ACC112 (cell line): ENCODE results near the gene FRMD4A.
A peak's percentile ranks its signal among the peaks of the same experiment; 100 is the strongest.
"Not testable (repeated sequence)": the region's sequence is repeated elsewhere in the genome, so short reads cannot be mapped to it uniquely, and the experiment has no call there.

Source experiments
- H2AFZ ChIP-seq: fragments of 200-600 bp; sonication (generic); one replicate; pipeline ENCODE4 v1.6.0; 2017; ENCODE audit warnings: antibody characterized with exemption, low read length; ENCODE audit not compliant: unreplicated experiment
- H3K27ac ChIP-seq: fragments of 200-600 bp; sonication (generic); 2 replicates; pipeline ENCODE4 v1.5.1; 2014; ENCODE audit warnings: low read depth, mild to moderate bottlenecking, antibody characterized with exemption, low read length, moderate library complexity
- H3K27me3 ChIP-seq: fragments of 200-600 bp; sonication (generic); 2 replicates; pipeline ENCODE4 v1.6.1; 2014; ENCODE audit warnings: mild to moderate bottlenecking, antibody characterized with exemption, low read length, moderate library complexity, mixed read lengths; ENCODE audit not compliant: insufficient read depth
- H3K36me3 ChIP-seq: fragments of 200-600 bp; sonication (generic); 2 replicates; pipeline ENCODE4 v1.6.1; 2016; ENCODE audit warnings: mild to moderate bottlenecking, antibody characterized with exemption, low read length, moderate library complexity, mixed read lengths; ENCODE audit not compliant: insufficient read depth
- H3K4me1 ChIP-seq: fragments of 200-600 bp; sonication (generic); one replicate; pipeline ENCODE4 v1.6.1; 2016; ENCODE audit warnings: low read length, mixed read lengths; ENCODE audit not compliant: insufficient read depth, unreplicated experiment, control insufficient read depth
- H3K4me3 ChIP-seq: fragments of 200-600 bp; sonication (generic); 2 replicates; pipeline ENCODE4 v1.5.1; 2014; ENCODE audit warnings: mild to moderate bottlenecking, low read depth, low read length
- H3K79me2 ChIP-seq: fragments of 200-600 bp; sonication (generic); one replicate; pipeline ENCODE4 v1.6.0; 2016; ENCODE audit warnings: low read length; ENCODE audit not compliant: control insufficient read depth, unreplicated experiment, insufficient read depth

The FRMD4A gene

GRCh38 chr10:13896146-13896545 is 434.6 kb downstream of the FRMD4A start:
- not testable (repeated sequence) for H3K79me2 ChIP-seq

GRCh38 chr10:13894412-13895093 is 436.2 kb downstream of the FRMD4A start:
- Histone ChIP-seq H3K4me3 (no peak overlapping the region), H3K27ac (peak overlapping the region; percentile 12), H3K36me3 (no peaks in the 10 kb centered on the region), H3K79me2 (peaks cover 20% of the 10 kb centered on the region), H3K4me1 (peaks cover 23% of the 10 kb centered on the region), H2AFZ (no peak overlapping the region), H3K27me3 (no peaks in the 10 kb centered on the region)

More at GRCh38 chr10:13896146-13896545, 434.6 kb downstream of the FRMD4A start:
- not testable (repeated sequence) for H3K4me3 ChIP-seq, H3K27me3 ChIP-seq, H2AFZ ChIP-seq, H3K27ac ChIP-seq, H3K36me3 ChIP-seq
- peaks cover 17% of the 10 kb centered on the region for H3K4me1 ChIP-seq

DNA sequence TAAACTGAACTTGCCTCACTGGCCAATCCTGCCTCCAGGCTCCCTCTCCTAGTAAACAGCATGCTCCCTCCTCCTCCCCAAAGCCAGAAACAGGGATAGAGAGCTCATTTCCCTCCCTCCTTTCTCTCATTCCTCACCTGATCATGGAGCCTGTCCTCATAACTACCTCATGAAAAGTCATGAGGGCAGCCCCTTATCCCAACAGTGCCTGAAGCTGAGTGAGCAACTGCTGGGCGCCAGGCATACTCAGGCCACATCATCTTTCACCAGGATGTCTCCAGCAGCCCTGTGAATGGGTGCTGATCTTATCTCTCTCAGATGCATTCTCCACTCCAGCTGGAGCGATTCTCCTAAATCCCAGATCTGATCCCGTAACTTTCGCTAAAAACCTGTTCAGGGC is 436.8 kb downstream of the FRMD4A start:
- no peak overlapping the region for H3K4me3 ChIP-seq
- peaks cover 27% of the 10 kb centered on the region for H3K4me1 ChIP-seq
- H3K79me2 ChIP-seq: peaks cover 26% of the 10 kb centered on the region
- no peaks in the 10 kb centered on the region for H3K27me3 ChIP-seq
- H3K27ac ChIP-seq: peak overlapping the region; percentile 12; the same call in 1 of the 2 replicates
- H2AFZ ChIP-seq: no peak overlapping the region
- H3K36me3 ChIP-seq: no peaks in the 10 kb centered on the region

DNA sequence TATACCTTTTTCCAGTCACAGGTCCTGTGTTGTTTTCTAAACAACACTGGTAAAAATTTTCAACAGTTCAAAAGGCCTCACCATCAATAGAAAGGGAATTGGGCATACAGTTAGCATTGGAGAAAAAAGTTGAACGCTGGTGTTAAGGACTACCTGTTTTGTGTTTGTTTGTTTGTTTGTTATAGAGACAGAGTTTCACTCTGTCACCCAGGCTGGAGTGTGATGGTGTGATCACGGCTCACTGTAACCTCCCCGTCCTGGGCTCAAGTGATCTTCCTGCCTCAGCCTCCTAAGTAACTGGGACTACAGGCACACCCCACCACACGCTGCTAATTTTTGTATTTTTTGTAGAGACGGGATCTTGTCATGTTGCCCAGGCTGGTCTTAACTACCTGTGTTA is 437.9 kb downstream of the FRMD4A start:
- H3K36me3 ChIP-seq: no peaks in the 10 kb centered on the region
- H3K4me1 ChIP-seq: peaks cover 27% of the 10 kb centered on the region
- H3K27me3 ChIP-seq: no peaks in the 10 kb centered on the region
- H2AFZ ChIP-seq: peak overlapping the region; percentile 73
- H3K27ac ChIP-seq: no peak overlapping the region; the same call in 1 of the 2 replicates
- H3K4me3 ChIP-seq: peak overlapping the region; percentile 78; the same call in 1 of the 2 replicates
- H3K79me2 ChIP-seq: peaks cover 37% of the 10 kb centered on the region

GRCh38 chr10:13892001-13892491 is 438.7 kb downstream of the FRMD4A start:
- peak overlapping the region; percentile 78 for H3K4me3 ChIP-seq
- peaks cover 45% of the 10 kb centered on the region for H3K79me2 ChIP-seq
- H2AFZ ChIP-seq: peak overlapping the region; percentile 73
- no peaks in the 10 kb centered on the region for H3K27me3 ChIP-seq
- peaks cover 27% of the 10 kb centered on the region for H3K4me1 ChIP-seq
- H3K27ac ChIP-seq: peak overlapping the region; percentile 20; the same call in 1 of the 2 replicates
- no peaks in the 10 kb centered on the region for H3K36me3 ChIP-seq

GRCh38 chr10:13891128-13892000 is 439.4 kb downstream of the FRMD4A start:
- peak overlapping the region; percentile 87 for H2AFZ ChIP-seq
- no peaks in the 10 kb centered on the region for H3K27me3 ChIP-seq
- H3K4me1 ChIP-seq: peaks cover 27% of the 10 kb centered on the region
- peaks cover 52% of the 10 kb centered on the region for H3K79me2 ChIP-seq
- H3K36me3 ChIP-seq: no peaks in the 10 kb centered on the region
- H3K4me3 ChIP-seq: peak overlapping the region; percentile 91
- H3K27ac ChIP-seq: peak overlapping the region; percentile 3

- Histone ChIP-seq H3K4me1 (peaks cover 27% of the 10 kb centered on the region), H2AFZ (peak overlapping the region; percentile 87), H3K79me2 (peaks cover 61% of the 10 kb centered on the region), H3K36me3 (no peaks in the 10 kb centered on the region), H3K27me3 (no peaks in the 10 kb centered on the region), H3K4me3 (peak overlapping the region; percentile 91), H3K27ac (peak overlapping the region; percentile 3; the same call in 1 of the 2 replicates)
These were observed 440.2 kb downstream of the FRMD4A start for GRCh38 chr10:13890233-13891127.

- Histone ChIP-seq H3K4me1 (peaks cover 26% of the 10 kb centered on the region), H3K79me2 (peaks cover 83% of the 10 kb centered on the region), H3K27ac (no peak overlapping the region), H3K36me3 (no peaks in the 10 kb centered on the region), H3K4me3 (no peak overlapping the region), H2AFZ (no peak overlapping the region), H3K27me3 (no peaks in the 10 kb centered on the region)
These were observed 443.0 kb downstream of the FRMD4A start for GRCh38 chr10:13887761-13888160.

GRCh38 chr10:13885238-13885990 is 445.3 kb downstream of the FRMD4A start:
- peaks cover 84% of the 10 kb centered on the region for H3K79me2 ChIP-seq

More at GRCh38 chr10:13885238-13885990, 445.3 kb downstream of the FRMD4A start:
- H2AFZ ChIP-seq: no peak overlapping the region
- H3K4me1 ChIP-seq: peaks cover 37% of the 10 kb centered on the region
- no peak overlapping the region for H3K4me3 ChIP-seq
- H3K27me3 ChIP-seq: no peaks in the 10 kb centered on the region
- no peak overlapping the region for H3K27ac ChIP-seq
- H3K36me3 ChIP-seq: no peaks in the 10 kb centered on the region
